ENCODE data around the gene ZBTB14.

ZBTB14 gene

DNA sequence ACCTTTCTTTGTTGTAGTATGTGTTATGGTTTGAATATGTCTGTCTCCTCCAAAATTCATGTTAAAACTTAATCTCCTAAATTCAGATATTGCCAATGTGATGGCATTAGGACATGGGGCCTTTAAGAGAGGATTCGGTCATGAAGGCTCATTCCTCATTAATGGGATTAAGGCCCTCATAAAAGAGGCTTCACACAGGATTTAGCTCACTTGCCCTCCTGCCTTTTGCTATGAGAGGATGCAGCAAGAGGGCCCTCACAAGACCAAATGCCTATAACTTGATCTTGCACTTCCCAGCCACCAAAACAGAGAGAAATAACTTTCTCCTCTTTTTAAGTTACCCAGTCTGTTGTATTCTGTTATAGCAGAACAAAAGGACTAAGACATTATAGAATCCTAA lies 19.7 kb downstream of the ZBTB14 start:
- no peak for DNase-seq (ENCODE audit: extremely low read depth, insufficient read length)
- TF ChIP-seq, protein P1, sequence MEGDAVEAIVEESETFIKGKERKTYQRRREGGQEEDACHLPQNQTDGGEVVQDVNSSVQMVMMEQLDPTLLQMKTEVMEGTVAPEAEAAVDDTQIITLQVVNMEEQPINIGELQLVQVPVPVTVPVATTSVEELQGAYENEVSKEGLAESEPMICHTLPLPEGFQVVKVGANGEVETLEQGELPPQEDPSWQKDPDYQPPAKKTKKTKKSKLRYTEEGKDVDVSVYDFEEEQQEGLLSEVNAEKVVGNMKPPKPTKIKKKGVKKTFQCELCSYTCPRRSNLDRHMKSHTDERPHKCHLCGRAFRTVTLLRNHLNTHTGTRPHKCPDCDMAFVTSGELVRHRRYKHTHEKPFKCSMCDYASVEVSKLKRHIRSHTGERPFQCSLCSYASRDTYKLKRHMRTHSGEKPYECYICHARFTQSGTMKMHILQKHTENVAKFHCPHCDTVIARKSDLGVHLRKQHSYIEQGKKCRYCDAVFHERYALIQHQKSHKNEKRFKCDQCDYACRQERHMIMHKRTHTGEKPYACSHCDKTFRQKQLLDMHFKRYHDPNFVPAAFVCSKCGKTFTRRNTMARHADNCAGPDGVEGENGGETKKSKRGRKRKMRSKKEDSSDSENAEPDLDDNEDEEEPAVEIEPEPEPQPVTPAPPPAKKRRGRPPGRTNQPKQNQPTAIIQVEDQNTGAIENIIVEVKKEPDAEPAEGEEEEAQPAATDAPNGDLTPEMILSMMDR (IDR thresholded peaks at IDR 0.05; ENCODE audit: insufficient read depth, low read length, poor library complexity, severe bottlenecking): no peak
- Histone ChIP-seq H3K4me3 (replicated peaks; ENCODE audit: low read depth, low read length) (no peak overlapping the region), H3K27me3 (replicated peaks; ENCODE audit: control insufficient read depth, insufficient read depth, low read length) (no peaks in the 10 kb centered on the region), H3K36me3 (ENCODE audit: control insufficient read depth, insufficient read depth, low read length) (no peaks in the 10 kb centered on the region)

DNA sequence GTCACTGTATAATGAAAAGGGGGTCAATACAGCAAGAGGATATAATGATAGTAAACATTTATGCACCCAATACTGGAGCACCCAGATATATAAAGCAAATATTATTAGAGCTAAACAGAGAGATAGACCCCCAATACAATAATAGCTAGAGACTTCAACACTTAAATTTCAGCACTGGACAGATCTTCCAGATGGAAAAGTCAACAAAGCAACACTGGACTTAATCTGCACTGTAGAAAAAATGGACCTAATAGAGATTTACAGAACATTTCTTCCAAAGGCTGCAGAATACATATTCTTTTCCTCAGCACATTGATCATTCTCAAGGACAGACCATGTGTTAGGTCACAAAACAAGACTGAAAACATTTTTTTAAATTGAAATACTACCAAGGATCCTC lies 26.7 kb downstream of the ZBTB14 start:
- TF ChIP-seq, protein P1 (IDR thresholded peaks at IDR 0.05; ENCODE audit: insufficient read depth, low read length, poor library complexity, severe bottlenecking): no peak

DNA sequence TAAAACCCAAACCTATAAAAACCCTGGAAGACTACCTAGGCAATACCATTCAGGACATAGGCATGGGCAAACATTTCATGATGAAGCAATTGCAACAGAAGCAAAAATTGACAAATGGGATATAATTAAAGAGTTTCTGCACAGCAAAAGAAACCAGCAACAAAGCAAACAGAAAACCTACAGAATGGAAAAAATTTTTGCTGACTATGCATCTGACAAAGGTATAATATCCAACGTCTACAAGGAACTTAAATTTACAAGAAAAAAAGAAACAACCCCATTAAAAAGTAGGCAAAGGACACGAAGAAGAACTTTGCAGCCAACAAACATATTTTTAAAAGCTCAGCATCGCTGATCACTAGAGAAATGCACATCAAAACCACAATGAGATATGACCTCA lies 28.8 kb downstream of the ZBTB14 start:
- TF ChIP-seq, protein P1 (IDR thresholded peaks at IDR 0.05; ENCODE audit: insufficient read depth, low read length, poor library complexity, severe bottlenecking): no peak
- Histone ChIP-seq H3K36me3 (ENCODE audit: control insufficient read depth, insufficient read depth, low read length) (no peaks in the 10 kb centered on the region), H3K4me3 (replicated peaks; ENCODE audit: low read depth, low read length) (no peak overlapping the region), H3K27me3 (replicated peaks; ENCODE audit: control insufficient read depth, insufficient read depth, low read length) (no peaks in the 10 kb centered on the region)
- no peak for DNase-seq (ENCODE audit: extremely low read depth, insufficient read length)

More for the DNA sequence above, 26.7 kb downstream of the ZBTB14 start:
- DNase-seq (ENCODE audit: extremely low read depth, insufficient read length): no peak
- Histone ChIP-seq H3K4me3 (replicated peaks; ENCODE audit: low read depth, low read length) (no peak overlapping the region), H3K27me3 (replicated peaks; ENCODE audit: control insufficient read depth, insufficient read depth, low read length) (no peaks in the 10 kb centered on the region), H3K36me3 (ENCODE audit: control insufficient read depth, insufficient read depth, low read length) (no peaks in the 10 kb centered on the region)

DNA sequence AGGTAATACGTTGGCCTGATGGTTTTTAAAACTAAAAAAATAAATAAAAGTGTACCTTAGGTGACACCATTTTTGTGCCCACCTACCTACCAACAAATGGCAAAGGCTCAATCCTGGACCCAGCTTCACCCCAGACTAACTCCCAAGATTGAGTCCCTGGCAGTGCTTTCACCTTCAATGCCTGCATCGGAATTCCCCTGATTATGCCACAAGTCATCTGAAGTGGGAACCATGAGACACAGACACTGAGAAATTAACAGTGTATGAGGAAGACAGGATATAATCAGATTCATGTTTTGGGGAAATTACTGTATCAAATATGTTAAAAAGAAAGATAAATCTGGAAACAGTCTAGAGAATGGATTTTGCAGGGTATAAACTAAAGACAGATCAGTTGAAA lies 41.6 kb downstream of the ZBTB14 start:
- Histone ChIP-seq H3K4me3 (replicated peaks; ENCODE audit: low read depth, low read length) (no peak overlapping the region), H3K36me3 (ENCODE audit: control insufficient read depth, insufficient read depth, low read length) (no peaks in the 10 kb centered on the region), H3K27me3 (replicated peaks; ENCODE audit: control insufficient read depth, insufficient read depth, low read length) (no peaks in the 10 kb centered on the region)
- no peak for DNase-seq (ENCODE audit: extremely low read depth, insufficient read length)
- TF ChIP-seq, protein P1 (IDR thresholded peaks at IDR 0.05; ENCODE audit: insufficient read depth, low read length, poor library complexity, severe bottlenecking): no peak

DNA sequence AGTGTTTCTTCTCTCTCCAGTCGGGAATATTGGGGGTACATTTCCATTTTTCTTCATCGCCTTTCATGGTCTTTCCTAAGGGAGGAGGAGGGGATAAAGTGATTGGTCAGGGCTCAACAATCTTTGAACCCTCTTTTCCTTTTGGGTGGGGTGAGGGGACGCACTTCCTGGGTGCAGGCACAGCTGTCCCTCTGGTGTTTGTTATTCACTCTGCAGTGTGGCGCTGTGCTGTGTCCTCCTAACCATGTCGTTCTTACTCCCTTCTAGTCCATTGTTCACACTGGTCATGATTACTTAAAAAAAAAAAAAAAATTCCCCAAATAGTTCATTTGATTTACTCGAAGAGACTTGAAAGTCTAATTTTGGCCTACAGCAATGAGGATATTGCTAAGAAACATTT lies 44.4 kb downstream of the ZBTB14 start:
- no peak overlapping the region for H3K4me3 ChIP-seq (replicated peaks; ENCODE audit: low read depth, low read length)
- DNase-seq (ENCODE audit: extremely low read depth, insufficient read length): no peak
- TF ChIP-seq, protein P1 (IDR thresholded peaks at IDR 0.05; ENCODE audit: insufficient read depth, low read length, poor library complexity, severe bottlenecking): no peak
- no peaks in the 10 kb centered on the region for H3K27me3 ChIP-seq (replicated peaks; ENCODE audit: control insufficient read depth, insufficient read depth, low read length)
- H3K36me3 ChIP-seq (ENCODE audit: control insufficient read depth, insufficient read depth, low read length): no peaks in the 10 kb centered on the region

DNA sequence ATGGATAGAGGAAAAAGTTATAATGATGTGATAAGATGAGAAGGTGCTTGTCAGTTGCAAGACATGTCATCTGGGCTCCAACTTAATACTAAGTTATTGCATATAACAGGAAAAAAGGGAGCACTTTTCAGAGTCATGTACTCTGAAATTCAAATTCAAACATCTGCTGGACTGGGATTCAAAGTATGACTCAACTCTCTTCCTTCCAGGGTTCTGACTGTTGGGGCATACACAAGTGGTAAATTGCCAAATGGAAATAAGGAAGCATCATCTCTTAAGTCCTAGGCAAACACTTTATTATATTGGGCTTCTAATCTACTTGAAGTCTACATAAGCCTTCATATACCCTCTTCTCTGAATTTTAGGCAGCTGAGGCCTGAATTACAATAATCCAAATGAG lies 44.9 kb downstream of the ZBTB14 start:
- no peak for DNase-seq (ENCODE audit: extremely low read depth, insufficient read length)
- Histone ChIP-seq H3K27me3 (replicated peaks; ENCODE audit: control insufficient read depth, insufficient read depth, low read length) (no peaks in the 10 kb centered on the region), H3K36me3 (ENCODE audit: control insufficient read depth, insufficient read depth, low read length) (no peaks in the 10 kb centered on the region), H3K4me3 (replicated peaks; ENCODE audit: low read depth, low read length) (no peak overlapping the region)
- TF ChIP-seq, protein P1 (IDR thresholded peaks at IDR 0.05; ENCODE audit: insufficient read depth, low read length, poor library complexity, severe bottlenecking): no peak

Measured in GM06990 (cell line).